IMR-90 (cell line): ENCODE measurements around the gene SLC37A3.

Experiments used
- BHLHE40 ChIP-seq: fragments of 150-350 bp; IDR thresholded peaks from 2 replicates; pipeline ENCODE4 v1.6.1; 2016; ENCODE audit warnings: mild to moderate bottlenecking, low read depth, low read length
- CTCF ChIP-seq: conservative IDR thresholded peaks from 2 replicates; pipeline ENCODE4 v1.5.1; 2012; ENCODE audit warnings: mild to moderate bottlenecking, low read depth, low read length, improper control_type of control experiment
- FOS ChIP-seq: fragments of 150-350 bp; IDR thresholded peaks from 2 replicates; pipeline ENCODE4 v1.6.1; 2016; ENCODE audit warnings: low read depth, low read length
- MAFK ChIP-seq: IDR thresholded peaks from 2 replicates; pipeline ENCODE4 v1.6.1; 2012; ENCODE audit warnings: low read depth, low read length, improper control_type of control experiment
- MXI1 ChIP-seq: IDR thresholded peaks from 2 replicates; pipeline ENCODE4 v1.6.1; 2012; ENCODE audit warnings: low read depth, mild to moderate bottlenecking, low read length, moderate library complexity, borderline replicate concordance
- POLR2A ChIP-seq: IDR thresholded peaks from 2 replicates; pipeline ENCODE4 v1.6.1; 2012; ENCODE audit warnings: mild to moderate bottlenecking, low read depth, low read length
- RFX5 ChIP-seq: IDR thresholded peaks from 2 replicates; pipeline ENCODE4 v1.8.0; 2012; ENCODE audit warnings: low read depth, mild to moderate bottlenecking, low read length, moderate library complexity
- SMC3 ChIP-seq: fragments of 150-350 bp; IDR thresholded peaks from 2 replicates; pipeline ENCODE4 v1.6.1; 2016; ENCODE audit warnings: low read depth, mild to moderate bottlenecking, antibody characterized with exemption, low read length, moderate library complexity
- TF ChIP-seq, protein P1 (sequence below): fragments of 150-350 bp; IDR thresholded peaks from 2 replicates; pipeline ENCODE4 v1.6.1; 2017; ENCODE audit warnings: mild to moderate bottlenecking, antibody characterized with exemption, low read length, low read depth

DNA sequence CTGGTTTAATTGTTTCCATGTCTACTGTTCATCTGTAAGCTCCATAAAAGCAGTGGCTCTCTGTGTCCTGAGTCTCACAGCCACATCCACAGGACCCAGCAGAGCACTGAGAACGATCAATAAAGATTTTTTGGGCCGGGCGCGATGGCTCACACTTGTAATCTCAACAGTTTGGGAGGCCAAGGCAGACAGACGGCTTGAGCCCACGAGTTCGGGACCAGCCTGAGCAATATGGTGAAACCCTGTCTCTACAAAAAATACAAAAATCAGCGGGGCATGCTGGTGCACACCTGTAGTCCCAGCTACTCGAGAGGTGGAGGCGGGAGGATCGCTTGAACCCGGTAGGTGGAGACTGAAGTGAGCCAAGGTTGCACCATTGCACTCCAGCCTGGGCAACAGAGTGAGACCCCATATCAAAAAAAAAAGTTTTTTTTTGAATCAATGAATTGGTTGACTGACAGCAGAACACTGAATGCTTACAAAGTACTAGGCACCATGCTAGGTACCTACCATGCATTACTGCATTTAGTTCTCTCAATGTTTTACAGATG is 4.5 kb downstream of the SLC37A3 start:
- TF ChIP-seq FOS (no peak), CTCF (no peak), RFX5 (no peak), BHLHE40 (no peak), MXI1 (no peak), SMC3 (no peak), POLR2A (no peak), MAFK (no peak)
- TF ChIP-seq, protein P1, sequence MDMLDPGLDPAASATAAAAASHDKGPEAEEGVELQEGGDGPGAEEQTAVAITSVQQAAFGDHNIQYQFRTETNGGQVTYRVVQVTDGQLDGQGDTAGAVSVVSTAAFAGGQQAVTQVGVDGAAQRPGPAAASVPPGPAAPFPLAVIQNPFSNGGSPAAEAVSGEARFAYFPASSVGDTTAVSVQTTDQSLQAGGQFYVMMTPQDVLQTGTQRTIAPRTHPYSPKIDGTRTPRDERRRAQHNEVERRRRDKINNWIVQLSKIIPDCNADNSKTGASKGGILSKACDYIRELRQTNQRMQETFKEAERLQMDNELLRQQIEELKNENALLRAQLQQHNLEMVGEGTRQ, result no peak
